Medulla oblongata (tissue), 1 donor: Measurements from ENCODE around the gene IDNK.
"Not testable (repeated sequence)": the region's sequence is repeated elsewhere in the genome, so short reads cannot be mapped to it uniquely, and the experiment has no call there.

ENCODE experiments used
- DNase-seq: peaks from one replicate; pipeline ENCODE4 v3.0.0-alpha.2; 2015; ENCODE audit errors: extremely low spot score

The IDNK gene

DNA sequence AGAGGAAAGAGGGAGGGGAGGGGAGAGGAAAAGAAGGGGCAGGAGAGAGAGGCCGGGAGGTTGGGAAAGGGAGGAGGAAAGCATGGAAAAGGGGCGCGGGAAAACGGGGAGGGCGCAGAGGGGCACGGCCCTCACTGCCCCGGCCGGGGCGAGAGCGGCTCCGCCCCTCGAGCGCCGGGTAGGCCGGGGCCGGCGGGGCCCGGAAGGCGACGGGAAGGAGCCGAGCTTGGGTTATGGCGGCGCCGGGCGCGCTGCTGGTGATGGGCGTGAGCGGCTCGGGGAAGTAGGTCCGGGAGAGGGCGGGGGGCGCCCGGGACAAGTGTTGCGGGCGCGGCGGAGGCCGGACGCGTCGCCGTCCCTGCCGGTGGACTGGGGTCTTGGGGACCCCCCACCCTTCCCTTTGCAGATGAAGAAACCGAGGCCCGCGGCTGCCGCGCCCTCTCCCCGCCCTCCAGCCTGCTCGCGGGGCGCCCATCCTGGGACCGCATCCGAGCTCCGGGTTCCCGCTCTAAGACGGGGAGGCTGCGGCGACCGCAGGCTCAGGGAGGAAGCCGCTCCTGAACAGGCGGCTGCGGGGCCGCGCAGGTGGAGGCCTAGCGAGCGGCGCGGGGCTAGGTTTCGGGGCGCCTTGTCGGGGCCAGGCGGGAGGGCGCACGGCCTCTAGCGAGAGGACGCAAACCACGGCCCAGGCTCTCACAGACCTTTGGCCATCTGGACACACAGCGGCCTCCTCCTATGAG, at the start of gene IDNK:
Gene IDNK, plus strand, starts transcription at position 205 of the 740 bp plus-strand sequence. Its CDS starts 29 bp downstream, at position 234.
- DNase-seq, result peak; percentile 76

DNA sequence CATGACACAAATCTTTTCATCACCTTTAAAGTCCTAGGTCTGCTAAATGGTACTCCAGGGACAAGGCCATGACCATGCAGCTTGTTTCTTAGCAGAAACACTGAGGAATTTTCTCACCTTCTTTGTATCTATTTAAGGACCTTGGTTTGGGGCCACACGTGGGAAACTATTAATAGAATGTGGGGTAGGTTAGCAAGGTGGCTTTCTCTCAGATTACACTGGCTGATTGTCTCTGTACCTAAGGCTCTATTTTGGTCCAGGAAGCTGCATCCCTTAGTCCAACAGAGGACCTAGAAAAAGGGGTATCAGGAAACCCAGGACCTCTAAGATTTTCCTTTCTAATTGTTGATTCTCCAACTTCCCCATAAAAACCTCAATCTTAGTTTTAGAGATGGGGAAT, 48.5 kb upstream of the IDNK start:
- no peak for DNase-seq

GRCh38 chr9:83582029-83582428, 40.9 kb upstream of the IDNK start:
- DNase-seq, result no peak

- DNase-seq, result peak; percentile 48
Observed at GRCh38 chr9:83583151-83584014, 39.6 kb upstream of the IDNK start.

DNA sequence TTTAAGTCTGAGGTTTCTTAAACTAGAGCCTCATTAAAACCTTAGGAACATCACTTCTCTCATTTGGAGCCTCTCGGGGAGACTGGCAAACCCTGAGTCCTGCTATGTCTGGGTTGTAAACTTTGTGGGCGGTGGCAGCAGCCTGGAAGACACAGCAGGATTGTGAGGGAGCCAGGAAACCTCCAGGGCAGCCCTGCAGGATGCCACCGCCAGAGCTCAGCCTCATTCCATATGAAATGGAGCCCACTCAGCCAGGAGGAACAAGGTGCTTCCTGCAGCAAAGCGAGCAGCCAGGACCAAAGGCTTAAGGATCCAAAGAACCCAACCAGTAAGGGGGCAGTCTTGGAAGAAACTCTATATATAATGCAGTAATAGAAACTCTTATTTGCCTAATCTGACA, 37.9 kb upstream of the IDNK start:
- no peak for DNase-seq

DNA sequence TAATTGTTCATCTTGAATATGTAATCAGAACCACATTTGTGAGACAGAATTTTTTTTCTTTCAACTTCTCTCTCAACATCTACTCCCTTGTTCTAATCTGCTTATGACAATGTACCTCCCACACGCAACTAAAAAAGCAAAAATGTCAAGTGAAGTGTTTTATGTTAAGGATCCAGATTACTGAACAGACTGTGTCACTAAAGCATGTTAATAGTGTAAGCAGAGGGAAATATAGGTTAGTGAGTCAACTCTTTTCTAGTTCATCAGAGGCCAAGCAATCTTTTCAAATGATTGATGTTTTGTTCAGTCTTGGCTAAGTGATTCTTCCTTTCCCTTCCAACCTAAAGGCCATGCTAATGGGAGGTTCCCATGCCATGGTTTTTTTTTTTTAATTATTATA, 34.7 kb upstream of the IDNK start:
- no peak for DNase-seq

GRCh38 chr9:83596899-83597504, 25.9 kb upstream of the IDNK start:
- peak; percentile 35 for DNase-seq

DNA sequence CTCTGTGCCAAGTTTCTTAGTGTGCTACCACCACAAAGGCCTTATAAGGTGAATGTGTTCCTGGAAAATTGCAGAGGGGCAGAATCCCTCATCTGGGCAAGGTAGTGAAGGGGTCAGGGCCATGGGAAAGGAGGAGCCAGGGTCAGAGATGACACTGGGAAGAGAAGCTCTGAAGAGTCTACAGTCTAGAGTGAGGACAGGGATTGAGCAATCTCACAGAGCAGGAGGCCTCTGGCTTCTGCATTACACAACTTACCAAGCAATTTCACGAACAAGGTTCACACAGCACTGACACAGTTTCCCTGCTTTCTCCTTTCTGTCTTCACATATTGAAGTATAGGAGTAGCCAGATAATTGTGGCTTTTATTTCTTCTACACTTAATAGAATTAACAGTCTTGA, 24.5 kb upstream of the IDNK start:
- no peak for DNase-seq

DNA sequence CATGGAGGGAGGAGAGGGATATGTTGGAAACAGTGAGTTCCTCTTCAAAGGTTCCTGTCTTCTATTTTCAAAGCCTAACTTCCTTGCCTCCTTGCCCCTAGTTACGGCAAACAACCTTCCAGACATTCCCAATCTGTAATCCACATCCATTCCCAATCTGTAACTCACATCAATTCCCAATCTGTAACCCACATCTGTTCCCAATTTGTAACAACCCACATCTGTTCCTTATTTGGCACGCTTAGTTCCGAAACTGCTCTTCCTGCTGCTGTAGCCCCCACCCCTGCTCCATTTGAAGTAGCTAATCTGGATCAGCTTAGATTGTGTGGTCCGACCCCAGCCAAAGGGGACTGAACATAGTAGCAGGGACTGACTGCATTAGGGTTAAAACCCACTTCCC, 23.9 kb upstream of the IDNK start:
- no peak for DNase-seq

GRCh38 chr9:83601463-83601862, 21.5 kb upstream of the IDNK start:
- no peak for DNase-seq

DNA sequence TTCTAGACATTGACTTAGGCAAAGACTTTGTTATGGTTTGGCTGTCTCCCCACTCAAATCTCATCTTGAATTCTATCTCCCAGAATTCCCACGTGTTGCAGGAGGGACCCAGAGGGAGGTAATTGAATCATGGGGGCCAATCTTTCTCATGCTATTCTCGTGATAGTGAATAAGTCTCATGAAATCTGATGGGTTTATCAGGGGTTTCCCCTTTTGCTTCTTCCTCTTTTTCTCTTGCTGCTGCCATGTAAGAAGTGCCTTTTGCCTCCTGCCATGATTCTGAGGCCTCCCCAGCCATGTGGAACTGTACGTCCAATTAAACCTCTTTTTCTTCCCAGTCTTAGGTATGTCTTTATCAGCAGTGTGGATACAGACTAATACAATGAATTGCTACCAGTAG, 15.3 kb upstream of the IDNK start:
- DNase-seq, result not testable (repeated sequence)

GRCh38 chr9:83613298-83613697, 9.6 kb upstream of the IDNK start:
- DNase-seq, result not testable (repeated sequence)

GRCh38 chr9:83617299-83617698, 5.6 kb upstream of the IDNK start:
- DNase-seq, result no peak

- DNase-seq, result peak; percentile 67
Observed at GRCh38 chr9:83620841-83621636, 1.9 kb upstream of the IDNK start.

DNA sequence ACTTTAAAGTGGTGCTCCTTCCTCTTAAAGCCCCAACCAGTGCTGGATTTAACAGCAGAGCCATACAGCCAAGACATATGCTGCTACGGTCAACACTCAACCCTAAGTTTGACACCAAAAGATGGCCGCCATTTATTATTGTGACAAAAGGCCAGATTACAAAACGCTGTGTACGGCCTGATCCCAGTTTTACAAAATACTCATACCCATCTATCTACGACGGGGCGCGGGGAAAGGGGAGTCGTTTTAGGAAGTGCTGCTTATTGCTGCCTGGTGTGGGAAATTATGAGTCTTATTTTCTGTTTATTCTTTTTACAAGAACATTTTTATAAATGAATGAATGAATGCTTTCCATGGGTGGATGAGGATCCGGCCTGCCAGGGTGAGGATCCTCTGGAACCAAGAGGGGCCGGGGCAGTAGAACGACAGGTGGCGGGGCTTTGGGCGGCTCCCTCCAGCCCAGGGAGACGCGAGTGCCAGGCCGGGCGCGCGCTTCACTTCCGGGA, 457 bp upstream of the IDNK start:
- peak; percentile 28 for DNase-seq

DNA sequence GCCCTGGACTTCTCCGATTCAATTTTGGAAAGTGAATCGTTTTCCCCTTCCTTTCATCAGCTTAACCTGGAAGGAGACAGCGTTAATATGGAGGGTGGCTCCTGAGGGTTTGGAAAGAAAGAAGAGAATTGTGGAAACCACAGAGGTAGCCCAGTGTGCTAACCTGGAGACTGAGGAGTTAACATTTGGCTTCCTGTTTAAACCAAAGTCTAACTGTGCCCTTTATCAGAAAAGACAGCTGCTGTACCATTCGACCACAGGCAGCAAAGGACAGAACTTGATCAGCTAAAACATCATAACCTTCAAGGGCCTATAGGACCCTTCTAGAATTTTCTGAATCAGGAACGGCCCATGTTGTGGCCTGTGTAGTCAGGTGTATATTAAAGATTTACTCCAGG, 735 bp downstream of the IDNK start:
- DNase-seq, result peak; percentile 47

DNA sequence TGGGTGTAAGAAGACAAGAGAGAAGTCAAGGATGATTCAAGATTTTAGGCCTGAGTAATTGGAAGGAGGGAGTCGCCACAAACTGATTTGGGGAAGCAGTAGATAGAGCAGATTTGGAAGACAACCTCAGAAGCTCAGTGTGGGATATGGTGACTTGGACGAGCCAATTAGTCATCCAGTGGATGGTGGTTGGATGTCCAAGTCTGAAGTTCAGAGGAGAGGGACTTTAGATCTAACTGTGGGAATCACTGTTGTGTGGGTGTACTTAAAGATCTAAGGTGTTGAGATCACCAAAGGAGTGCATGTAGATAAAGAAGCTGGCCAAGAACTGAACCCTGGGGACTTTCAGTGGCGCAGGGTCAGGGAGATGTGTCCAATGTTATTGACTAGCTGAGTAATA, 2.2 kb downstream of the IDNK start:
- DNase-seq, result no peak

DNA sequence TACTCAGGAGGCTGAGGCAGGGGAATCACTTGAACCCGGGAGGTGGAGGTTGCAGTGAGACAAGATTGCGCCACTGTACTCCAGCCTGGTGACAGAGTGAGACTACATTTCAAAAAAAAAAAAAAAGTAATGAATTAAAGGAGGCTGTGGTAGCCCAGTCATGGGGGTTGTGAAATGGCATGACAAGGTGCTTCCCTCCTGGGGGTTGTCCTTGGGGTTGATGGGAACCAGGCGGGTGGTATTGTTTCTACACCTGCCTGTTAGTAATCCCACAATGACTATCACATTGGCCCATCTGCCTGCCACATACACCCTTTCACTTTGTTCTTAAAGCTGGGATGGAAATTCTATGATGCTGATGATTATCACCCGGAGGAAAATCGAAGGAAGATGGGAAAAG, 5.6 kb downstream of the IDNK start:
- no peak for DNase-seq

DNA sequence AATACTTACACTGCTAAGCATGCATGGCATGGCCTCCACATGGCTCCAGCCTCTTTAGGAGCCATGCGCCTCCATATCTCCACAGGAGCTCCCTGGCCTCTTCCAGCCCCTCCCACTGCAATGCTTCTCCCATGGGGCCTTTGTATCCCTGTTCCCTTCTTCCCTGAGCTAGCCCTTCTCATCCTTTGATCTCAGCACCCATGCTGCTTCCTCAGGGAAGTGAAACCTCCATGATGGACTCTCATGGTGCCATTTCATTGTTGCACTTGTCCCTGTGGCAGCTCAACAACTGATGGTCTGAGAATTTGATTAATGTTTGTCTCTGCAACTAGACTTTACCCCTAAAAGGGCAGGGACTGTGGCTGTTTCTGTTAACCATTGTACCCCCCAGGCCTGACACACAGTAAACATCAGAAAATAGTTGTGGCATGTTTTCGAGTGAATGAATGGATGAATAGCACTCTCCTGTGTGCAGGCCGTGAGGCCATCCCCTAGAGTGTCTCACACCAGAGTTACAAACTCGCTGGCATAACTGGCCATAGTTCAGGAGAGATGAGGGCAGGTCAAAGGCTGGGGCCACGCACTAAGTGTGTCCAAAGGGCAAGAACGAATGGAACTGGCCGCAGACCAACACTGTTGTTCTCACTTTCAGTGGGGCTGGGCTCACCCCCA, 6.6 kb downstream of the IDNK start:
- no peak for DNase-seq

DNA sequence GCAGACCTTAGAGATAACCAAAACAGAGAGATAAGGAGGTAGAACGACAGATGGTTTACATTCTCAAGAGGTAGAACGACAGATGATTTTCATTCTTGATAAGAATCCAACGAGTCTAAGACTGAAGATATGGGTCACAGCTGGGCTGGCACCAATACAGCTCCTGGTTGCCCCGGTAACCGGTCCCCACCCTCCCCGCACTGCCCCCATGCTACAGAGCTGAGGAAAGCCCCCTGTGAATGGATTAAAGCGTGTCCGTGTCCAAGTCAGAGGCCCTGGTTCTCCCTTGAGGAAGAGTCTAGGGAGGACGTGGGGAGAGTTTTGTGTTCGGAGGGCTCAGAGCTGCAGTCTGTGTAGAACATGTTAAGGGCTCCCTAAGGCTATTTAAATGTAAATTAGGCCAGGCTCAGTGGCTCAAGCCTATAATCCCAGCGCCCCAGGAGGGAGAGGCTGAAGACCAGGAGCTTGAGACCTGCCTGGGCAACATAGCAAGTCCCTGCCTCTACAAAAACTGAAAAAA, 8.1 kb downstream of the IDNK start:
- DNase-seq, result no peak

GRCh38 chr9:83633255-83633654, 10.3 kb downstream of the IDNK start:
- DNase-seq, result no peak
